ENCODE results near the gene GUSB. TPM values are rescaled to one million over a fixed set of nuclear protein-coding genes. Genes with fewer than 3 reads are reported as not detected.

GUSB gene
- total RNA-seq, 1 donor, result 35.5 TPM

DNA sequence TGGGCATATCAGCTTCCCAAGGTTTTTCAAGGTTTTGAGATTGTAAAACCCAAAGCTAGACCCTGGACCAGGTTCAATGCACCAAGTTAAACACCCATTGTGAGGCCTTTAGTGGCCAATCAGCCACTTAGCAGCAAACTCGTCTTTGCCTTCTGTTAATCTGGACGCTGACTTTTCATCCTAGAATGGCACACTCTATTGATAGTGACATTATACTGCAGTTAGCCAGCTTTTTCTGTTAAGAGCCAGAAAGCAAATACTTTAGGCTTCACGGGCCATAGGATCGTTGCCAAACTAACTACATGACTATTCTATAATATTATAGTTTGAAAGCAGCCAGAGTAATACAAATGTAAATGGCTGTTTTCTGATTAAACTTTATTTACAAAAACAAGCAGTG is 57.8 kb downstream of the GUSB start:
- Histone ChIP-seq H3K4me3 (ENCODE audit: low read length) (no peak overlapping the region), H3K4me1 (ENCODE audit: insufficient read depth, low read length) (no peaks in the 10 kb centered on the region), H3K9me3 (ENCODE audit: low read depth, low read length) (no peaks in the 10 kb centered on the region), H3K27me3 (ENCODE audit: insufficient read depth, low read length) (no peaks in the 10 kb centered on the region)

DNA sequence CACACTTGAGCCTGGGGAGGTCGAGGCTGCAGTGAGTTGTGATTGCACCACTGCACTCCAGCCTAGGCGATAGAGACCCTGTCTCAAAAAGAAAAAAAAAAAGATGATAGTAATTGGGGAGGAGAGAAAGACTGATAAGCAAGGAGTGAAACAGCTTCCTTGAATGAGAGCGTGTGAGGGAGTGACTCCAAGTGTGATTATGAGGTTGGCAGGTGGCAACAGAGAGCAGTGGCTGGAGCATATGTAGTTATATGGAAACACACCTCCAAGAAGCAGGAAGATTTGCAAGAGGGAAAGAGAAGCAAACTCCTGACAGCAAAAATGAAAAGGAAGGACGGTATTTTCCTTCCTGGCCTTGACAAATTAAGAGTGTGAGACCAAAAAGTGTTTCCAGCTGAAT is 58.7 kb downstream of the GUSB start:
- no peaks in the 10 kb centered on the region for H3K27me3 ChIP-seq (ENCODE audit: insufficient read depth, low read length)
- no peaks in the 10 kb centered on the region for H3K4me1 ChIP-seq (ENCODE audit: insufficient read depth, low read length)
- H3K4me3 ChIP-seq (ENCODE audit: low read length), result no peak overlapping the region
- no peaks in the 10 kb centered on the region for H3K9me3 ChIP-seq (ENCODE audit: low read depth, low read length)

DNA sequence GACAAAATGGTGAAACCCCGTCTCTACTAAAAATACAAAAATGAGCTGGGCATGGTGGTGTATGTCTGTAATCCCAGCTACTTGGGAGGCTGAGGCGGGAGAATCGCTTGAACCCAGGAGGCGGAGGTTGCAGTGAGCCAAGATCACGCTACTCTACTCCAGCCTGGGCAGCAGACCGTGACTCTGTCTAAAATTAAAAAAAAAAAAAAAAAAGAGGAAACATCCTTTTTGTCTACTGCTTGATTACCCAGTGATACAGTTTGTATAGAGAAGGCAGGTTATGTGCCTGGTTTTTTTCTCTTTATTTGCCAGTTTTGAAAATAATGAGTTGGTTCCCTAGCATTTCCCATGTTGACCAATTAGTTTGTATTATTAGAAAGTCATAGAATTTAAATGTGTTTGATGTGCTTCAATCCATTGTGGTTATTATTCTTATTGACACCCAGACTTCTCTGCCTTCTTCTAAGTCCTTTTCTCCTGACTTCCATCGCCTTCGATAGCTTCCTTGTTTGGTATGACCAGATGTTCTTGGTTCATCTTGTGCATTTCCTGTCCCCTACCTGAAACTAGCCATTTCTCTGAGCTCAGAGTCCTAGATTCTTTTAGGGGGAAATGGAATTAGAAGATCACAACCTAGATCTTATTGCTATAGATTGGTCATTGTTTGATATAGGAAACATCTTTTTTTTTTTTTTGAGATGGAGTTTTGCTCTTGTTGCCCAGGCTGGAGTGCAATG is 65.9 kb downstream of the GUSB start:
- no peaks in the 10 kb centered on the region for H3K9me3 ChIP-seq (ENCODE audit: low read depth, low read length)
- H3K4me3 ChIP-seq (ENCODE audit: low read length), result no peak overlapping the region
- no peaks in the 10 kb centered on the region for H3K4me1 ChIP-seq (ENCODE audit: insufficient read depth, low read length)
- no peaks in the 10 kb centered on the region for H3K27me3 ChIP-seq (ENCODE audit: insufficient read depth, low read length)

DNA sequence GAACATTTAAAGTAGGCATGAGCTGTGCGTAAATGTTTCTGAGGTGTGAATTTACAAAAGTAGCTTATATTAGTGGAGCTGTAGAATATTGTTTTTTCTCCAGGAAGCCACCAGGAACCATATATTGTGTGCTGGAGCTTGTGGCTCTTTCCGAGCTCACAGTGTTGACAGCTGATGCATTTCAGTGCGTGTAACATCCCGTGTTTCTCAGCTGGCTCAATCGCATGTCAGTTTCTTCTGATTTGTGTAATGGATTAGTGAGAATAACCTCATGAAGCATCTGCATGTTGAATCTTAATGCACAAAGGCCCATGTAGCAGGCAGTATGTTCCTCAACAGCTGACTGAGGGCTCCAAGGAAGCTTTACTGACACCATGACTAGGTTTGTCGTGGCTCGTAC is 69.8 kb downstream of the GUSB start:
- H3K4me3 ChIP-seq (ENCODE audit: low read length), result no peak overlapping the region
- no peaks in the 10 kb centered on the region for H3K27me3 ChIP-seq (ENCODE audit: insufficient read depth, low read length)
- no peaks in the 10 kb centered on the region for H3K9me3 ChIP-seq (ENCODE audit: low read depth, low read length)
- no peaks in the 10 kb centered on the region for H3K4me1 ChIP-seq (ENCODE audit: insufficient read depth, low read length)

Other genes with a start within 250 kb of the GUSB start
- gene VKORC1L1, start 109.1 kb downstream of the GUSB start, total RNA-seq, result 1.8 TPM
- gene ASL, start 93.6 kb upstream of the GUSB start, total RNA-seq, result 9.8 TPM
- 31.3 TPM for gene CRCP, start 132.6 kb upstream of the GUSB start, total RNA-seq
- gene TPST1, start 223.1 kb upstream of the GUSB start, total RNA-seq, result 7.9 TPM

All from mononuclear cell (primary cell).